EL (cell line): ENCODE data around the gene COL4A2.

Experiments used
- DNase-seq: peaks from one replicate; pipeline ENCODE4 v3.0.0-alpha.2; 2016

COL4A2 gene

DNA sequence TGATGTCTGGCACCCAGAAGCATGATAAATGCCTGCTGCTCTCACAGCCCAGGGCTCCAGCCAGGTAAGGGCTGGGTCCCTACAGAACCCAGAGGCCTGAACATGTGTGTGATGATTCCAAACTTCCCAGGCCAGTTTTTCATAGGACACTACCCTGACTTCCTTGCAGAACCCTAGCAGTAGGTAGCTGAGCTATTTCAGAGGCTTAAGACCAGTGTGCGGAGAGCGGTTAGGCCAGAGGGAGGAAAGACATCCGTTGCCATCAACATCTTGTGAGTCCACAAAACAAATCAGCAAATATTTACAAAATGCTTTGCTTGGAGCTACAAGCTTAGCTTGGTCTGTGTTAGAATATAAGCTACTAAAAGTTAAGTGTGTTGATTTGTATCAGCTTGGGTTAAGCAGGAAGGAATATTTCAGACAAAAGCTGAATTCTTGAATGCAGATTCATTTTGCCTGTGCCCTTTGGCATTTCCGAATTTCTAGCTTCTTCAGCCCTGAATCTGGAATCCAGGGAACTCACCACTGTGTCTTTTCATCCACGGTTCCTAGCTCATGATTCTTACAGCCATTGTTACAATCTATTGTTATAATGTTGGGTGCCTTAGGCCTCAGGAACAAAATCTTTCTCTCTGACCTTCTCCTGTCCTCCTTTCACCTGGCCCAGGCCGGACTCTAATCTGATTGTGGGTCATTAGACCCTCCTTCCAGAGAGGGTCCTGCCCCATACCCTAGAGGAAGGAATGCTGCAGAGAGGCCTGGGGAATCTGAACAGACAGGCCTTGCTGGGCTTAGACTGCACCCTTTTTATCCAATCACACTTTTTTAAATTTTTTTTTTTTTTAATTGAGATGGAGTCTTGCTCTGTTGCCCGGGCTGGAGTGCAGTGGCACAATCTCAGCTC is 242.1 kb downstream of the COL4A2 start:
- no peak for DNase-seq

DNA sequence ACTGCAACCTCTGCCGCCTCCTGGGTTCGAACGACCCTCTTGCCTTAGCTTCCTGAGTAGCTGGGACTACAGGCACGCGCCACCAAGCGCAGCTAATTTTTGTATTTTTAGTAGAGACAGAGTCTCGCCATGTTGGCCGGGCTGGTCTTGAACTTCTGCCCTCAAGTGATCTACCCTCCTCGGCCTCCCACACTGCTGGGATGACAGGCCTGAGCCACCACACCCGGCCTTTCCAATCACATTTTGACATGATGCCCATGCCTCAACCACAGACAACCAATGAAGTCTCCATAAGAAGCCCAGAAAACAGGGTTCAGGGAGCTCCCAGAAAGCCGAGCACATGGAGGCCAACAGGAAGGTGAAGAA is 242.7 kb downstream of the COL4A2 start:
- no peak for DNase-seq

DNA sequence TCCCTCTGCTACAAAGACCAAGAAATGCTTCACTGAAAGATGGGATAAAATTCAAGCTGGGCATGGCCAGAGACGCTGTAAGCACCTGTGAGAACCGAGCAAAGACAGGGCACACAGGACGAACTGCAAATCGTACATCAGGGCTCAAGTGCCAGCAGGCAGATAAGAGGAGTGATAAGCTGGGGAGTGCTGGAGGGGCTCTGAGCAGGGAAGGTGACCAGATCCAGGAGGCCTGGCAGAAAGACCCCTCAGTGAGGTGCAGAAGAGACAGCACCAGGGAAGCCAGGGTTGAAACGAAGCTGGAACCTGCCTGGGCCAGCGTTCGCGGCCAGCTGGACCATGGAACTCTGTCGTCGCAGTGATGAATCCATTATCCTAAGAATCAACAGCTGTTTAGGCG is 244.2 kb downstream of the COL4A2 start:
- no peak for DNase-seq

DNA sequence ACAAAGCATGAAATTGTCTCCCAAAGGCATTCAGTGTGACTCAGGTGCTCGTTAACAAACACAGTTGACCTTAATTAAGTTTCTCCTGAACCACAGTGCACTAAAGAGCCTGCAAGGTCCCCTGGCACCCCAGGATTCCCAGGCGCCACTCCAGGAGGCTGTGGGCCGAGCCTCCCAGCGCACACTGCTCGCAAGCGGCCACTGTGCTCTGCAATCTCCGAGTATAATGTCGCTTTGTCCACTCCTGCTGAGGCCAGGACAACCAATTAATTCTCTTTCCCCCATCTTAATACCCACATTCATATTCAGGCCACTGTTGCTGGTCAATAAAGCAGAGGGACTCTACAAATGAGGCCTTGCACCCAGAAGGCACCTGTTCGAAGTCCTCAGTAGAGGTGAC is 245.7 kb downstream of the COL4A2 start:
- DNase-seq, result no peak

DNA sequence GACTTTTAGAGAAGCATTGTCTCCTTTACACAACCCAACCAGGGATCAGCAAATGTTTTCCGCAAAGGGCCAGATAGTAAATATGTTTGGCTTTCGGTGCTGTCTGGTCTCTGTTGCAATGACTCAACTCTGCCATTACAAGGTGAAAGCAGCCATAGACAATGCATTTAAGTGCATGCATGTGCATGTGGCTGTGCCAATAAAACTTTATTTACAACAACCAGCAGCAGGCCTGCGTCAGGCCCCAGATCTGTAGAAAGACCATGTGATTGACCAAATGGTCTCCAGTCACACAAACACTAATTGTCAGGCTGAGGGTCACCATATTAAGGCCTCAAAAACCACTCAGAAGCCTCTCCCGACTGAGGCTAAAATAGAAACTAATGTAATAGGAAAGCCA is 246.3 kb downstream of the COL4A2 start:
- DNase-seq, result no peak

DNA sequence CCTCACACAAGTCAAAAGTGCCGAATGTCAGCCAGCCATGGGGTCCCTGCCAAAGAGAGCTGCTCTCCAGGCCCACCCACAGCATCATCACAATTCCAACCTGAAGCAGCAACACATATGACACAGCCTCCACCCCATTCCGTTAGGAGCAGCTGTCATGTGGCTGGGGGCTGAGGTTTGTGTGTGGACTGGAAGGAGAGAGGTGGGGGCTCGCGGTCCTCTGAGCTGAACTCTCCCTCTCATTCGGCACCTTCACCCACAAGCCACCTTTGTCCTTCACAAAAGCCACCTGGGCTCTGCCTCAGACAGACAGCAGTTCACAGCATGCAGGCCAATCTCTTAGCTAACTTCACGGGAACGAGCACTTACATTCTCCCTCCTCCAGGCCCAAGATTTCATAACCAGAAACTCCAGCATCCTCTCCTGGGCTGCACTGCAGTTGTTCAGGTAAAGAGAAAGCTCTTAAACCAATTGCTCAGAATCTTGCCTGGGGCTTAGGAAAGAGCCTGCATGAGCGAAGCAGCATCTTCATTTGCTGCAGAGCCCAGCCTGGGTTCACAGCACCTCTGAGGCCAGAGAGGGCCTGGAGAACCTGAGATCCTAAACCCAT is 247.2 kb downstream of the COL4A2 start:
- no peak for DNase-seq

DNA sequence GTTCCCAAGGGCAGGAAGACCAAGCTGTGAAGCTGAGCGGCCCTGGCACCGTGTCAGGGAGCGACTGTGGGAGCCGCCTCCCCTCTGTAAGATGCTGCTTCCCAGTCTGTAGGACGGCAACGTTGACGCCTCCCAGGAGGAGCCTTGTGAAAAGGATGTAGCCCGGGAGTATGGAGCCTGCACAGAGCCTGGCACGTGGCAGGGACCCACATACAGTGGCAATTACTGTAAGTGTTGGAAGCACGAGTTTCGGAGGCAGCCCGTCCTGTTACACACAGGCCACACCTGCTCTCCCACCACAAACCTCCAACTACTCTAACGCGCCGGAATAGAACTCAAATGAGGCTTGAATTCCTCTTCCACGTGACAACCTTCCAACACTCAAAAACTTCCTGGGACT is 247.9 kb downstream of the COL4A2 start:
- no peak for DNase-seq

DNA sequence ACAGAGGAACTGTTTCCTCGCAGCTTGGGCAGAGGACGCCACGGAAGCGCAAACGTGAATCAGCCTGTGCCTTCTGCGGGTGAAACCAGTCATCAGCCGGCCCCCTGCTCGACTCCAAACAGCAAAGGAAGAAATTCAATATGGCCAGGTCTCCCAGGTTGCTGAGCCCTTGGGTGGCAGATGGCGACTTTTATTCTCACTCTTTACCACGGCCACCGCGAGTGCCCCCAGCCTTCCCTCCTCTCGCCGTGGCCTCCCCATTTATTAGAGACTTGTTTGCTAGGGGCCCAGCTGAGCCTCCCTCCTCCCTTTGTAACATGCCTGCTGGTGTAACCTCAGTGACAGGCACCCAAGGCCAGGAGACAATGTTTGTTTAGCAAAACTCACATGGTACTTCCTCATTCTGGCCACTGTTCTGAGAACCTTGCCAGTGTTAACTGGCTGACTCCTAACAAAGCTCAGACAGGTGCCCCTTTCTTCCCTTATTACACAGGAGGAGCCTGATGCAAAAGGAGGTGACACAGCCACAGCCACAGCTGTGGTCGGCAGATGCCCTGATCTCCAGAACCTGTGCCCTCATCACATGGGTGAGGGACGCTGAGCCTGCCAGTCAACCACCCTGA is 248.6 kb downstream of the COL4A2 start:
- no peak for DNase-seq

DNA sequence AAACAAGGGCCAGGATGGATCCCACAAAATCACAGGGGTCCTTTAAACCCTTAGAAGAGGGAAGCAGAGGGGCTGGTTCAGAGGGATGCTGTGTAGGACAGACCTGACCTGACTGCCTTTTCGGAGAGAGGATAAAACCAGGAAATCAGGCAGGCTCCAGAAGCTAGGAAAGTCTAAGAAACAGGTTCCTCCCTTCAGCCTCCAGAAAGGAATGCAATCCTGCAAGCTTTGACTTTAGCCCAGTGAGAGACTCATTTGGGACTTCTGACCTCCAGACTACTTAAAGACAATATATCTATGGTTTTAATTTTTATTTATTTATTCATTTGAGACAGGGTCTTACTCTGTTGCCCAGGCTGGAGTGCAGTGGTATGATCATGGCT is 249.1 kb downstream of the COL4A2 start:
- no peak for DNase-seq

DNA sequence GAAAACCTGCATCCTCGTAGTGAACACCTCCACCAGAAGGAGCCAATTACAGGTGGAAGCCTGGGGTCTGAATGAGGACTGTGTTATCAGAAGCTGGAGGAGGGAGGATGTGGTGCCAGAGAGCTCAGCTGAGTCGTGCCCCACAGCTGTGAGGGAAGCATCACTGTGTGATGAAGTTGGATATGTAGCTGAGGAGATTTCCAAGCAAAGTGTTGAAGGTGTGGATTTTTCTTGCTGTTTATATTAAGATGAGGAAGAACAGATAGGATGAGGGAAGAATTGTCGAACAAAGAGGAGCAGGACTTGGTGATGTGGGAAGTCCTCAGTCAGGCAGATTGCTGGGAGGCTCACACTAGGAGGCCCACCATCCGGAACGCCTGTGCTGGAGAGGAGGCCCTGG is 250.0 kb downstream of the COL4A2 start:
- DNase-seq, result no peak

DNA sequence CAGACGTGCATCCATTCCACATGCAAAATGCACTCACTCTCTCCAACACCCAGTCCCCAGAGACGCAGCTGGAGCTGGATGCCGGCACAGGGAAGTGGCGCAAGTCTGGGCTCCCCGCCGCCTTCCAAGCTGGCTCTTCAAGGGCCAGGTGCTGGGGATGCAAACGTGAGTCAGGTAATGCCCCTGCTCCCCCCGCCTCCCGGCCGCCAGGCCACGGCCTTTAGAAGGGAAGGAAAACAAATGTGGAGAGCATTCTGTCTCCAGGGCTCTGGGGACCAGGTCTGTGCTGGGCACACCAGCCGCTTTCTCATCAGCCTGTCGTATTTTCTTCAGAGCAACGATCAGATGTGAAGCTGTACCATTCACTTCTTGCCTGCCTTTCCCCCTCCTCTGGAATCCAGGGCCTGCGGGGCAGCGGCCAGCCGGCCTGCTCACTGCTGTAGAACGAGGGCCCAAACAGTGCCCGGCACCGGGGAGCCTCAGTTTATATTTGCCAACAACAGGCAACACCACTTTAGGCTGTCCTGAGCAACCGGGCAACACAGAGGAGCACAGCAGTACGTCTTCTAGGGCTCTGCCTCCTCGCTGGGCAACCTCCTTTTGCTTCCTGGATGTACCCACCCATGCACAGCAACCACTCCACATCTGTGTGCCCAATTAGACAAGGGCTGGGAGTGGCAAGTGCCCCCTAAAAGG is 250.7 kb downstream of the COL4A2 start:
- no peak for DNase-seq

DNA sequence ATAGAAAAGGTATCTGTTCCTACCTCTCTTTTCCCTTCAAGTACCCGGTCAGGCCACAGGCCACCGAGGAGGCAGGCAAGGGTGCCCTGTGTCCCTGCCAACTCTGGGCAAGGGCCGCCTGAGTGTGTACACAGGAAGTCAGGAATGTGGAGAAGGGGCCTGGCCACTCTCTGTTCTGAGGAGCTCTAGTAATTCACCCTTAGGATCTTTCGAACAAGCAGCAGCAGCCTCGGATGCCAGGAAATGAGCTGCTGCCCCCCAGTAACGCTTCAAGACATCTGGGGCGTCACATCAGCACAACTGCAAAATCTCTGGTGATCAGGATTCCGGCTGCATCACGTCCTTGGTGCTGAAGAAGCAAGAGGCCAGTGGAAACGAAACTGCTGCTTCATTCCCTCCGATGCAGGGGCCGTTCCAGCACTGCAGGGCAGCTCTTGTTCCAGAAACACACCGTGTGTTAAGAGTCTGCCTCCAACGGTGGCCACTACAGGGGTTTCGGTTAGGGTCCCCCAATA is 252.4 kb downstream of the COL4A2 start:
- peak; percentile 42 for DNase-seq

DNA sequence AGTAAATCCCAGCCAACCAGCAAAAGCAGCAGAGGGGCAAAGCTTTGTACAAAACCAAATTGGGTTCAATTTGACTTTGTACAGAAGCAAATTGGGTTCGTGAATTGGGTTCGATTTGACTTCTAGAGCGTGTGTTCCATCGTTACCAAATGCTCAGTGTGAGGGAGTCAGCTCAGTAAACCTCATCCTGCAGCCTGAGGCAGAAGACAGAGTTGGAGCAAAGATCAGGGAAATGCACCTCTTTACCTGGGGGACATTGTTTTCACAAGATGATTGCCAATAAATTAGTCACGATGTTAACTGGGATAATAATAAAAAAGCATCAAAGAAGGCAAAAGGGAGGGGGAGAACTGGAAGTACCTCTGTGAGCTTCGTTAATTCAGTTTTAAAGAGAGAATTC is 252.9 kb downstream of the COL4A2 start:
- no peak for DNase-seq

DNA sequence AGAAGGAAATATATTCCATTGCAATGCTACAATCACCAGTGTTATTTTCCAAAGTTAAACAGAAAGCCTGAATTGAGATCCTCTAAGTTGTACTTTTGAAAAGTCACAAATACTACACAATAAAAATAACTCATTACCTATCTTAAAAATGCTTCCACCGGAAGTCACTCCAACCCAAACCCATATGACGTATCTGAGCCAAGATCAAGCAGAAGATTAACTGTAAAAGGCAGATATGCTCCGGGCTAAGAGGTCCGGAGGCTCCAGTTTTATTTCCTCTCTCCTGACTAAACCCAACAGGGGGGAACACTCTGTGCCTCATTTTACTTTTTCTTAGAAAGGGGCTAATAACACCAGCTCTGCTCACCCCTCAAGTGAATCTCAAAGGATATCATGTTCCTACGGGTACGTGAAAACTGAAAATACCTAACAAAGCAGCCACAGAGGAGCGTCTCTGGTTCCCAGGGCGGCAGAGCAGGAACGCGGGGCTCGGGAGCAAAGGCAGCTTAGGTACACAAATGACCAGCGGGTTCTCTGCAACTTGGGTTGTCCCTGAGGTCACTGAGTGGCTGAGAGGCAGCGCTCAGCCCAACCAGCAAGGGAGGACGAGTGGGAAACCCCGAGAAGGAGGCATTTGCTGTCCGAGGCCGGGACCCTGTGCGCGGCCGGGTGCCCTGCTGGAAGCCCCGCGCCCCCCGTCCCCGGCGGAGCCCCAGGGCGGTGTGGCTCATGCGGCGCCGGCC is 253.7 kb downstream of the COL4A2 start:
- peak; percentile 51 for DNase-seq

DNA sequence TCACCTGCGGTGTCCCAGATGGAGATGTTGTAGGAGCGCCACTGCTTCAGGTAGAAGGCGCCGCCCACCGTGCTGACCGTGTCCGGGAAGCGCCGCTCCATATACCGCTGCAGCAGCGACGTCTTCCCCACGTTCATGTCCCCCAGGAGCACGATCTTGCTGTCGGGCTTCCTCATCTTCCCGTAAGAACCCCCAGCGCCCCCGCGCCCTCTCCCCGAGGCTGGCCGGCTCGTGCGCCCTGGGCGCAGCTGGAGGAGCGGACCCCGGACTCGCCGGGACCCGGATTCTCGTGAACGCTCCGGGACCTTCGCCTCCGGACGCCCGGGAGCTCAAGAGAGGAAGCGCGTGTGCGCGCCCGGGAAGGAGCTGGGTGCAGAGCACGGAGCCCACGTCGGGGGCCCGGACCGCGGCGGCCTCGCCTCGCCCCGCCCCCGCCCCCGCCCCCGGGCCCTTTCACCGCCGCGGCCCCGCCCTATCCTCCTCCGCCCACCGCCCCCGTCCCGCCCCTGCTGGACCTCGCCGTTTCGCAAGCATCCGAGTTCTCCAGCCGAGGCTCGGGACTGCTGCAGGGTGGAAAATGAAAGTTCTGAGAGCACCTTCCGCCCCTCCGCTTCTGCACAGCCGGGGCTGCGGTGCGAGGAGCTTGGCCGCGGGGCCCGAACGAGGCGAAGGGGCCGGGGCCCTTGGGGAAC is 254.4 kb downstream of the COL4A2 start, which contains the start of gene RAB20:
TSS of gene RAB20 (minus strand) at position 379 of the 692 bp plus-strand sequence. CDS start at position 176, 203 bp downstream.
- DNase-seq, result peak; percentile 89

DNA sequence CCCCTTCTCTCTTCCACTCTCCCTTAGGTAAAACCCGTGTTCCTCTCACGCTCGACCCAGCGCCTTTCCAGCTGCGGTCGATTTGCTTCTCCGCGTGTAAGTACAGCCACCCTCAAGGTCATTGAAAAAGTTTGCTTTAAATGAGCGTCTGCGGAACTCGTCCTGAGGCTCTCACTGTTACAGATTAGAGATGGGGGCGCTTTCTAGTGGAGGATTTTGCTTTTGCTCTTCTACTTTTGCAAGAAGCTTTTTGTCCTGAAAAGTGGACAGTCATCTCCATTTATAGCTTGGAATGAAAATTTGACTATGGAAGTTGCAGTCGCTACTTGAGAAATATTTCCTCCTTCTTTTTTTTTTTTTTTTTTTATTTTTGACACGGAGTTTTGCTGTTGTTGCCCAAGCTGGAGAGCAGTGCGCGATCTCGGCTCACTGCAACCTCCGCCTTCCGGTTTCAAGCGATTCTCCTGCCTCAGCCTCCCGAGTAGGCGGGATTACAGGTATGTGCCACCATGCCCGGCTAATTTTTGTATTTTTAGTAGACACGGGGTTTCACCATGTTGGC is 255.0 kb downstream of the COL4A2 start:
- DNase-seq, result no peak
